Measurements from ENCODE around the gene TTC7B.

- TF ChIP-seq CTCF (conservative IDR thresholded peaks at IDR 0.05; ENCODE audit: low read depth in 2 of 2) (no peak), JUNB (IDR thresholded peaks at IDR 0.05; ENCODE audit: unreplicated experiment) (no peak), REST (IDR thresholded peaks at IDR 0.05; ENCODE audit: unreplicated experiment) (no peak), EZH2 (IDR thresholded peaks at IDR 0.05; ENCODE audit: low read depth, unreplicated experiment) (no peak), ZNF114 (CRISPR knock-in tag; IDR thresholded peaks at IDR 0.05) (no peak), POLR2AphosphoS5 (IDR thresholded peaks at IDR 0.05; ENCODE audit: low read depth) (no peak), STAT1 (IDR thresholded peaks at IDR 0.05; ENCODE audit: unreplicated experiment) (no peak), EZH2phosphoT487 (IDR thresholded peaks at IDR 0.05; ENCODE audit: unreplicated experiment) (no peak), CREB1 (CRISPR knock-in tag; IDR thresholded peaks at IDR 0.05; ENCODE audit: low read depth) (no peak), NANOG (IDR thresholded peaks at IDR 0.05; ENCODE audit: borderline replicate concordance) (no peak), ZNF331 (CRISPR knock-in tag; IDR thresholded peaks at IDR 0.05; ENCODE audit: low read depth) (no peak)
- TF ChIP-seq, protein P1, sequence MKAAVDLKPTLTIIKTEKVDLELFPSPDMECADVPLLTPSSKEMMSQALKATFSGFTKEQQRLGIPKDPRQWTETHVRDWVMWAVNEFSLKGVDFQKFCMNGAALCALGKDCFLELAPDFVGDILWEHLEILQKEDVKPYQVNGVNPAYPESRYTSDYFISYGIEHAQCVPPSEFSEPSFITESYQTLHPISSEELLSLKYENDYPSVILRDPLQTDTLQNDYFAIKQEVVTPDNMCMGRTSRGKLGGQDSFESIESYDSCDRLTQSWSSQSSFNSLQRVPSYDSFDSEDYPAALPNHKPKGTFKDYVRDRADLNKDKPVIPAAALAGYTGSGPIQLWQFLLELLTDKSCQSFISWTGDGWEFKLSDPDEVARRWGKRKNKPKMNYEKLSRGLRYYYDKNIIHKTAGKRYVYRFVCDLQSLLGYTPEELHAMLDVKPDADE (IDR thresholded peaks at IDR 0.05): no peak
Measured at GRCh38 chr14:90568405-90568804, 247.8 kb downstream of the TTC7B start.

Data from GM23338 (cell line).